HepG2 (cell line): ENCODE data around the gene KCNIP4.

Experiments
- BRF2 ChIP-seq: sonication (generic); formaldehyde crosslinking; IDR thresholded peaks from 2 replicates; pipeline ENCODE4 v1.8.1; 2022; ENCODE audit warnings: mild to moderate bottlenecking, missing genetic modification reagents
- CTCF ChIP-seq: sonication (generic); formaldehyde crosslinking; IDR thresholded peaks from 2 replicates; pipeline ENCODE4 v1.5.0; 2020; ENCODE audit warnings: mild to moderate bottlenecking, missing genetic modification reagents, moderate library complexity
- ELF1 ChIP-seq: sonication (generic); formaldehyde crosslinking; IDR thresholded peaks from 2 replicates; pipeline ENCODE4 v1.4.0; 2020; ENCODE audit warnings: missing genetic modification reagents
- ELF4 ChIP-seq: sonication (generic); formaldehyde crosslinking; IDR thresholded peaks from 2 replicates; pipeline ENCODE4 v1.5.0; 2020; ENCODE audit warnings: missing genetic modification reagents, mild to moderate bottlenecking, moderate library complexity, borderline replicate concordance
- LCORL ChIP-seq, 2 experiments: fragments of 450-650 bp in 1 of 2; sonication (generic) in 1 of 2; formaldehyde crosslinking in 1 of 2; IDR thresholded peaks; 2 replicates each; pipeline versions ENCODE4 v1.5.0 to v1.6.1; 2017 to 2020; ENCODE audit warnings: antibody characterized with exemption in 1 of 2, missing genetic modification reagents in 1 of 2
- NR3C1 ChIP-seq: sonication (generic); formaldehyde crosslinking; IDR thresholded peaks from 2 replicates; pipeline ENCODE4 v1.4.0; 2020; ENCODE audit warnings: missing genetic modification reagents
- PHF20 ChIP-seq: sonication (generic); formaldehyde crosslinking; IDR thresholded peaks from 2 replicates; pipeline ENCODE4 v1.5.0; 2020; ENCODE audit warnings: mild to moderate bottlenecking, missing genetic modification reagents
- ZFP36 ChIP-seq: fragments of 150-350 bp; IDR thresholded peaks from 2 replicates; pipeline ENCODE4 v1.6.1; 2018; ENCODE audit warnings: borderline replicate concordance, low read length, low read depth; ENCODE audit not compliant: partially characterized antibody
- ZNF292 ChIP-seq: sonication (generic); formaldehyde crosslinking; IDR thresholded peaks from 2 replicates; pipeline ENCODE4 v1.8.1; 2022; ENCODE audit warnings: mild to moderate bottlenecking, low read depth, missing genetic modification reagents, borderline replicate concordance
- TF ChIP-seq, protein P1 (sequence below): sonication (generic); formaldehyde crosslinking; IDR thresholded peaks from 2 replicates; pipeline ENCODE4 v1.4.0; 2020; ENCODE audit warnings: missing genetic modification reagents, borderline replicate concordance

- TF ChIP-seq ELF1 (CRISPR knock-in tag) (no peak), NR3C1 (CRISPR knock-in tag) (no peak), ELF4 (CRISPR knock-in tag) (no peak), PHF20 (CRISPR knock-in tag) (no peak), BRF2 (CRISPR knock-in tag) (no peak), LCORL (IDR thresholded peaks at IDR 0.05) (no peak), LCORL (CRISPR knock-in tag; IDR thresholded peaks at IDR 0.05) (no peak), ZNF292 (CRISPR knock-in tag) (no peak), CTCF (no peak), ZFP36 (no peak)
- TF ChIP-seq, protein P1, sequence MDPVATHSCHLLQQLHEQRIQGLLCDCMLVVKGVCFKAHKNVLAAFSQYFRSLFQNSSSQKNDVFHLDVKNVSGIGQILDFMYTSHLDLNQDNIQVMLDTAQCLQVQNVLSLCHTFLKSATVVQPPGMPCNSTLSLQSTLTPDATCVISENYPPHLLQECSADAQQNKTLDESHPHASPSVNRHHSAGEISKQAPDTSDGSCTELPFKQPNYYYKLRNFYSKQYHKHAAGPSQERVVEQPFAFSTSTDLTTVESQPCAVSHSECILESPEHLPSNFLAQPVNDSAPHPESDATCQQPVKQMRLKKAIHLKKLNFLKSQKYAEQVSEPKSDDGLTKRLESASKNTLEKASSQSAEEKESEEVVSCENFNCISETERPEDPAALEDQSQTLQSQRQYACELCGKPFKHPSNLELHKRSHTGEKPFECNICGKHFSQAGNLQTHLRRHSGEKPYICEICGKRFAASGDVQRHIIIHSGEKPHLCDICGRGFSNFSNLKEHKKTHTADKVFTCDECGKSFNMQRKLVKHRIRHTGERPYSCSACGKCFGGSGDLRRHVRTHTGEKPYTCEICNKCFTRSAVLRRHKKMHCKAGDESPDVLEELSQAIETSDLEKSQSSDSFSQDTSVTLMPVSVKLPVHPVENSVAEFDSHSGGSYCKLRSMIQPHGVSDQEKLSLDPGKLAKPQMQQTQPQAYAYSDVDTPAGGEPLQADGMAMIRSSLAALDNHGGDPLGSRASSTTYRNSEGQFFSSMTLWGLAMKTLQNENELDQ (CRISPR knock-in tag) = no peak
These were observed 256.3 kb downstream of the KCNIP4 start for GRCh38 chr4:21692241-21692640.
